Mucosa of gallbladder (tissue), 1 donor: ENCODE measurements around the gene PGLYRP1. TPM values are rescaled to one million over a fixed set of nuclear protein-coding genes. Genes with fewer than 3 reads are reported as not detected.

Experiments
- DNase-seq: peaks from one replicate; pipeline ENCODE4 v3.0.0-alpha.2; 2020; ENCODE audit warnings: low spot score
- total RNA-seq: library from RNA; stranded (reverse); gene quantifications from one replicate; pipeline ENCODE4 v1.2.1, GENCODE V29; 2021
- donor health status: DM: no; HTN: no; CAD: no.

PGLYRP1 gene
- total RNA-seq, 1 donor from 2014 or later, result not detected

DNA sequence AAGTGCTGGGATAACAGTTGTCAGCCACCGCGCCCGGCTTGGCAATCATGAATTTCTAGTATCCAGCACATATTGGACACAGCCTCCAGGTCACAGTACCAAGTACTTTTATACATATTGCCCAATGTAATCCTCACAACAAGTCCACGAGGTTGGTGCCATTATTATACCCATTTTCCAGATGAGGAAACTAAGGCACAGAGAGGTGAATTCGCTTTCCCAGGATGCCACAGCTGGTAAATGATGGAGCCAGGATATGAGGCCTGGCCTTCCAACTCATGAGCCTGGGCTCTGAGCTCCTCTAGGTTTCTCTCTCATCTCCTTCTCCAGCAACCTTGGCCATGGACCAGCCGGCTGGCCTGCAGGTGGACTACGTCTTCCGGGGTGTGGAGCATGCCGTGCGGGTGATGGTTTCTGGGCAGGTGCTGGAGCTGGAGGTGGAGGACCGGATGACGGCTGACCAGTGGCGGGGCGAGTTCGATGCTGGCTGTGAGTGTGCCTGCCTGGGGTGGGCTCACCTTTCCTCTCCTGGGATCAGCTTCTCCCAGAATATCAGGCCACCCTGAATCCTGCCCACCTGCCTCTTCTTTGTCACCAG is 20.1 kb downstream of the PGLYRP1 start:
- no peak for DNase-seq

DNA sequence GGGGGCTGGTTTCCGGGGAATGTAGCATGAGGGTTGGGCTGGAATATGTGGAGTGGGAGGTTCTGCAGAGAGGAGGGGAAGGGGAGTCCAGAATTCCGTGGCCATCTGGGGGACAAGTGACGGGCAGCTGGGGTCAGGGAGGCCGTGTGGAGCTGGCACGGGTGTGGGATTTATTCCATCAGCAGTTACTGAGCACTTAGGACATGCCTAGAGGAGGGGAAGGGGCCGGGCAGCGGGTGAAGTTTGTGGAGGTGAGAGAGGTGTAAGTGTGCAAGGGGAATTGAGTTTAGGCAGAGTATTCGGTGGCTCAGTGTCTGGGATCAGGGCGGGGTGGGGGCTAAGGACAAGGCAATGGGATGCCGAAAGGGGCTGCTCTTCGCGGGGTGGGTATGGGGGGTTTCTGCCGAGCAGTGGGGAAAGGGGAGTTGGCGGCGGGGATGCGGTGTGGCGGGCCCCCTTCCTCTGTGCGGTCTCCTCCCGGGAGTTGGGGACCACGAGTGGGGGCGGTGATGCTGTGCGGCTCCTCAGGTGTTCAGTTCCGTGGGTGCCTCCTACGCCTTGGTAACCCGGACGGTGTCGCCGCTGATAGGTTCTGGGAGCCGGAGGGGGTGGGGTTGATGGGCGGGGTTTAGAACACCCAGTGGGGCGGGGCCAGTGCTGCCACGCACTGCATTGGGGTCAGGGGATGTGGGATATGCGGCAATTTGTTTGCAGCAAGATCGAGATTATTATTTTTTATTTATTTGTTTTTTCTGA is 22.2 kb downstream of the PGLYRP1 start:
- DNase-seq, result peak; percentile 50

DNA sequence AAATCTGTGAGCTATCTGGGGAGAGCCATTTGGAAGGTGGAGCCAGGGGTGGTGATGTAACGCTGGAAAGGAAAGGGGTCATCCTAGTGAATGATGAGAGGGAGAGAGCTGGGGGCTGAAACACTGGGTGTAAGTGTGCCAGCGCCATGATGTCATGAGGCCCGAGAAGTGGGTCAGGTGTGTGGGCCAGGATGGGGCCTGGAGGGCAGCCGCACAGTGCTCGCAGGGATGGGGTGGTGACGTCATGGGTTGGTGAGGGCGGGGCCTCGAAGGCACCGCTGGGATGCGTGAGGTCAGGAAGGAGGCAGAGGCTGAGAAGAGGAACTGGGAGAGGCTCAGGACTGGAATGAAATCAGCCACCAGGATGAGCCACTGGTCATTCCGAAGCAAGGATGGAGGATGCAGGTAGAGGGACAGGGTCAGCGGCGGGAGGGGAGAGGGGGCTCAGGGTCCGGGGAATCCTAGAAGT is 23.2 kb downstream of the PGLYRP1 start:
- no peak for DNase-seq

DNA sequence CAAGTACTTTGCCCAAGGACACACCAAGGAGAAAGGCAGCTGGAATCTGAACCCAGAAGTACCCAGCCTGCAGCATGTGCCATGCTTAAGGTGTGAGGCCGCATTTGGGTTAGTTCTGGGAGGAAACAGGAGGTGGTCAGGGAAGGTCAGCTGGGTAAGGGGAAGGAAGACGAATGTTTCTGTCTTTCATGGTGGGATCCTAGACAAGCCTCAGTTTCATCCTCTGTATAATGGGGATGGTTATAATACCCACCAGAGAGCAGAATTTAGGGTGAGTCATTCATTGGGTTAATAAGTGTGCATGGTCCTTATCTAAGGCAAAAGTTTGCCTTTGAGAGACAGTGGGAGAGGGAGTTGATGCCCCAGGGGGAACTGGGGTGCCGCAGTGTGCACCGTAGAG is 24.0 kb downstream of the PGLYRP1 start:
- DNase-seq, result no peak

DNA sequence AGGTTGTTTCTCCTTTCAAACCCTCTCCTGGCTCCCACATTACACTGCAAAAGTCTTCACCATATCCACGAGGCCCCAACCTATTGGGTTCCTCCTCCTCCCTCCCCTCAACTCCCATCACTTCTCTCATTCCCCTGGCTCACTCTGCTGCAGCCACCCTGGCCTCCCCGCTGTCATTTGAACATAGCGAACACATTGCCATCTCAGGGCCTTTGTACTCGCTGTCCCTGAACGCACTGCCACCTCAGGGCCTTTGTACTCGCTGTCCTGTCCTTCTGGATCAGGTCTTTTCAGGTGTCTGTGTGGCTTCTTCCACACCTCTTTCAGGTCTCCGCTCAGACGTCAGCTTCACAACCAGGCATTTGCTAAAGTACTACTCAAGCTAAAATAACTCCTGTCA is 25.9 kb downstream of the PGLYRP1 start:
- DNase-seq, result no peak

DNA sequence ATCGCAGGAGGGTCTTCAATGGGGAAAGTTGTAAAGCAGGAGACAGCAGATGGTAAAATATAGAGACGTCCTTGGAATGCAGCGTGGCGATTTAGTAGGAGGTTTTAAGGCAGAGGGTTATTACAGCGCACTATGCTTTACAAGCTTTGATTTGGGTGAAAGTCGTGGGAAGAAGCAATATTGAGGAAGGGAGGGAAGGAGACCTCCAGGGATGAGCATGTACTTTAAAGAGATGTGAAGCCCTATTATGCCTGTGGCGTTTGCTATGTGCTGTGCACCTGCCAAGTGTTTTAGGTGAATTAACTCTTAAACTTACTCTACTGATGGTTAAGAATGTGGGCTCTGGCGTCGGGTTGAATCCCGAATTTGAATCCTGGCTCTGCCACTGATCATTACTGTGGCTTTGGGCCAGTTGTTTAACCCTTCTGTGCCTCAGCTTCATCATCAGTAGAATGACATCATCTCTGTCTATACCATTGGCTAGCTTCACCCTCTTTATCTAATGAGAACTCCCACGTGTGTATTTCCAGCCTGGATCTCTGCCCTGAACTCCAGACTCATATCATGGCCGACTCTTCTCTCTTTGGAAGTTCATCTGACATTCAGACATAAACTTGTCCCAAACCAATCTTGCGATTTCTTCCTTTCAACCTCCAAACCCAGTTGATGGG is 27.0 kb downstream of the PGLYRP1 start:
- DNase-seq, result no peak

DNA sequence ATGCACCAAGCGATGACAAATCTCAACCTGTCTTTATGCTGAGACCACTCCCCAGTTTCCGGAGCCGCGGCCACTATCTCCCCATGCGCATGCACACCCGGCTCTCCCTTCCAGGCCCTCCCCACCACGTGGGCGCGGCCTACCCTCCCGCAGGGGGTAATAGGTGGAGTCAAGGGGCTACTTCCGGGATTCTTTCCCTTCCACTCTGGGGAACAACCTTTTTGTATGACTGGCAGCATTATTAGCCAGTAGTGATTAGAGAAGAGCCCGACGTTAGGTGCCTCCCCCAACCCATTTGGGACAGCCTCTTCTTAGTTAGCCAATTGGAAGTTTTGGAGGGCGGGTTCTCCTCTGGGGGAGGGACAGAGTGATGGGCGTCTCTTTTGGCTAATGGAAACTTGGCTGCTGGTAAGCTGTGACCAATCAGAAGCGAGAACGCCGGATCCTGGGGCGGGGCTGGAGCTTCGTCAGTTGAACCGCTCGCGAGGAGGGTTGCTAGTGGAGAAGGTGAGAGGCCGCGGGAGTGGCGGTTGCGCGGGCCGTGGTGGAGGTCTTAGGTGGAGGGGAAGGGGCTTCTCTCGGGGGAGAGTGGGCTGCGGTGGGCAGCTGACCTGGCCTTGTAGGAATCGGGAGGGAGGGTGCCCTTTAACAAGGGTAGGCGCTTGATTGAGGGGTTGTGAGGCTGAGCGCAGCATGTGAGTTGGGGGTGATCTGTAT is 27.7 kb downstream of the PGLYRP1 start, which contains the start of gene CCDC61:
Gene CCDC61, plus strand, starts transcription at position 470 of the 717 bp plus-strand sequence. CDS start 7,552 bp downstream, outside the sequence.
- DNase-seq, result peak; percentile 98

DNA sequence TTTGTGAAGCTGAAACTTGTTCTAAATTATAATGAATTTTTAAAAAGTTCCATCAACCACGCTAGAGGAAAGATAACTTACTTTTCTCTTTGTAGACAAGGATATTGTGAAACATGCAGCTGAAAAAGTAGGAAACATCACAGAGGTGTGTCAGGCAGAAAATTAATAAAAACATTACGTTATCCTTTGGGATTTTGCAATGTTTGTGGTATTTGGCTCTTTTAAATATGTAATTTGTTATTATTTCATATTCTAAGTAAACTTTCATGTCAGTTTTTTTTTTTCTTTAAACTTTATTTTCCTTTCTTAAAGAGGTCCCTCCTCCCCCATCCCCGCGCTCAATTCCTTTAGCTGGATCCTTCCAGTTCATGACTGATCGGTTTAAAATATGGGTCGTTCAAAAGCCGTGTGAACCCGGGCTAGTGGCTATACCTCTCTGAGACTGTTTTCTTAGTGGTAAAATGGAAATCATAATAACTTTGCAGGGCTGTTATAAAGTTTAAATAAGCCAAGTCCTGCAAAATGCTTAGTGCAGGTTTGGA is 28.3 kb downstream of the PGLYRP1 start:
- no peak for DNase-seq

DNA sequence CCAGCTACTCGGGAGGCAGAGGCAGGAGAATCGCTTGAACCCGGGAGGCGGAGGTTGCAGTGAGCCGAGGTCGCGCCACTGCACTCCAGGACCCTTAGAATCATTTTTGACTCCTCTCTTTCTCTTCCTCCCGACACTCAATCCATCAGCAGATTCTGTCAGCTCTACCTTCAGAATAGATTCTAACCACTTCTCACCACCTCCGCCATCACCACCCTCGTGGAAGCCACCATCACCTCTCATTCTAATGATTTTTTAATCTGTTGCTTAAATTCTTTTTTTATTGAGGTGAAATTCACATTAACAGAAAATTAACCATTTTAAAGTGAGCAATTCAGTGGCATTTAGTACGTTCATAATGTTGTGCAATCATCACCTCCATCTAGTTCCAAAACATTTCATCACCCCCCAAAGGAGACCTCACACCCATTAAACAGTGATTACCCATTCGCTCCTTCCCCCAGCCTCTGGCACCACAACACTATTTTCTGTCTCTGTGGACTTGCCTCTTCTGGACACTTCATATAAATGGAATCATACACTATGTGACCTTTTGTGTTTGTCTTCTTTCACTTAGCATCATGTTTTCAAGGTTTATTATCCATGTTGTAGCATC is 32.6 kb downstream of the PGLYRP1 start:
- no peak for DNase-seq

DNA sequence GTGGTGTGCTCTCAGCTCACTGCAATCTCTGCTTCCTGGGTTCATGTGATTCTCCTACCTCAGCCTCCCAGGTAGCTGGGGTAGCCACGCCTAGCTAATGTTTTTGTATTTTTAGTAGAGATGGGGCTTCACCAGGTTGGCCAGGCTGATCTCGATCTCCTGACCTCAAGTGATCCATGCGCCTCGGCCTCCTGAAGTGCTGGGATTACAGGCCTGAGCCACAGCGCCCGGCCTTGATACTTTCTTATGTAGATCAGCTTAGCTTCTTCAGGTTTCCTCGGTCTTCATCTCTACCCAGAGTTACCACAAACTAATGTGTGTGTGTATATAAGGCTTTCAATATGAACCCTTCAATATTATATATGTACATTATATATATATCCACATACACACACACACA is 37.5 kb downstream of the PGLYRP1 start:
- DNase-seq, result no peak

DNA sequence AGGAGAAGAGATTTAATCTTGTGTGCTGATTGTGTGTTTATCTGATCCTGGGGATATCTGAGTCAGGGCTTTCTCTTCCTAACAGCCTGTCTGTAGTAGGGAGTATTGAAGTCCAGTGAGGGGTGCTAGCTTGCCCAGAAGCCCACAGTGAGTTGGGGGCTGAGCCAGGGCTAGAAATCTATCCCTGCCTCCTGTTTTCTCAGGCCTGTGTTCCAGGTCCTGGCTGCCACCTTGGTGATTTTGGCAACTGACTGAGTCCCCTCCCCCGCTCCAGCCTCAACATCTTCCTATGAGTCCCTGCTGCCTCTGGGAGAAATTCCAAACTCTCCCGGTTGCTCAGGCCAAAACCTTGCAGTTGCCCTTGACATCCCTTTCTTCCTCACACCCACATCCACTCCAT is 41.5 kb downstream of the PGLYRP1 start:
- no peak for DNase-seq

DNA sequence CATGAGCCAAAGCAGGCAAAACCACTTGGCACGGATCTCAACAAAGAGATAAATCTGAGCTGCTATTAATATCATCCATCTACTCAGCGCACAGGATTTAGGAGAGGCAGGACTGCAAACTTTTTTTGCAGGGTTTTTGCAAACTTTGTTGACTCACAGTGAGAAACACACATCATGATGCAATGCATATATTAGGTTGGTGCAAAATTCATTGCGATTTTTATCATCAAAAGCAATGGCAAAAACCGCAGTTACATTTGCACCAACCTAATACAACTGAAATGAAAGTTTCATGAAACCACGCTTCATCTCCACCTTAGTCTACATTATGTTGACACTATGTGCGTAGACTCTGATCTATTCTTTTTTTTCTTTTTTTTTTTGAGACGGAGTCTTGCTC is 44.7 kb downstream of the PGLYRP1 start:
- no peak for DNase-seq

DNA sequence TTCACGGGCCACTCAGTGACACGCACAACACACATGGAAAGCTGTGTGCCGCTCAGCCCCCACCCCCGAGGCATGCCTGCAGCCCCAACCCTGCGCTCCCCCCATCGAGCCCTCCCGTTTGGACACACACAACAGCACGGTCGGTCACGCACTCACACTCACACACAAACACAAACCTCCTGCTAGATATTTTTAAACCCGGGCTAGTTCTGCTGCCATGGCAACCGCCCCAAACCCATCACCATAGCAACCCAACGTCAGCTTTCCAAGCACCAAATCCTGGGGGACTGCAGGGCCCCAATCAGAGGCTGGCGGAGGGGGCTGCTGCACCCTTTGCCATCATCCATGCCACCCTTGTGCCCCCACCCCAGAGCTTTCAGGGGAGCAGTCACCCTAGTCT is 46.7 kb downstream of the PGLYRP1 start:
- DNase-seq, result no peak

DNA sequence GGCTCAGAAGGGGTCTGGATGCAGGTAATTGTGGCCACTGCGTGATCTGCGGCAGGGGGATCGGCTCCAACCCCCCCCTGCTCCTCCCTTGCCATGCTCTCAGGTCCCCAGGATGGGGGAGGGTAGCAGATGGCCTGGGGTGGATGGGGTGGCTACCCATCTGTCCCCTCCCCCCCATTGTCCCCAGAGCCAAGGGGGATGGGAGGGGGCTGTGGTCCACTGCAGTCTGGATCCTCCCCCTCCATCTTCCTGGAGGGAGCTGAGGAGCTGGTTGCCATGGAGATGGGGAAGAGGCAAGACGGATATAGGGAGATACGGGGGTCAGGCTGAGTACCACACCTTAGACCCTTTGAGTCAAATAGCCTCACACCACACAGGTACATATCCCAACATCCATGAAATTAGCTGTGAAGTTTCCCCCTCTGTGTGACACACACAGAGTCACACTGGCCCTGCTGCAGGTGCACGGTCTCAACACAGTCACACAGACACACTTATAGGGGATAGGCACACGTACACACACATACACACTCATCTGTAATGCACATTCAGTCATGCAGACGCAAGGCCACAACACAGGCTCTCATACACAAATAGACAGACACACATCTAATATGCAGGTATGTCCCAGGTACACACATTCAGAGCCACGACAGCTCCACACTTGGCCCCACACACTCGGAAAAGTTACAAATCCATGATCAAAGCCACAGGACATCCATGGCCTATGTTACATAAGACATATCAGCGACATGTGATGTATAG is 47.4 kb downstream of the PGLYRP1 start:
- DNase-seq, result no peak

DNA sequence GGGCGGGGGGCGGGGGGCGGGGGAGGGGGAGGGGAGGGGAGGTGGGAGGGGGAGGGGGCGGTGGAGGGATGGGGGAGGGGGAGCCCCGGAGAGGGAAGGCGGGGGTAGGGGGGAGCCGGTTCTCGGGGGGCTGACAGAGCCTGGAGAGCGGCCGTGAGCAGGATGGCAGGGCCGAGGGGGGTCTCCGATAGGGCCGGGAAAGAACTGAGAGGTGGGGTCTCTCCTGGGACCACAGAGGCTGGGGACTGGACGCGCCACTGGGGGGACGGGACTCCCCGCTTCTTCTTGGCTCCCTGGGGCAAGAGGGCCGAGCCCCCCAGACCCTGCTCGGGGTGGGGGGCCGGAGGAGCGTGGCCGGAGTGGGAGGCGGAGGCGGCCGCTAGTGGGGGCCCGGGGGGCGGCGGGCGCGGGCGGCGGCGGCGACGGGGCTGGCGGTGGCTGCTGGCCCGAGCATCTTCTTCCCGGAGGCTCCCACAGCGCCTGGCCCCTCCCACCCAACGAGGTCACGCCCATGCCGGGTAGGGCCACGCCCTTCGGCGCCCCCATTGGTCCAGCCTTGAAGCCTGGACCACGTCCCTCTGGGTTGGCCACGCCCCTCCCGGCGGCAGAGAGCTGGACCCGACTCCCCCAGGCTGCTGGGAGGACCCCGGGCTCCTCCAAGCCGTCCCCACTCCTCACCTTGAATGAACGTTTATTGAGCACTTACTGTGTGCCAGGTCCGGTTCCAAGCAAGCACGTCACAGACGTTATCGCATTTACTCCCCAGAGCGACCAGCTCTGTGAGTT is 49.1 kb downstream of the PGLYRP1 start, which contains the start of gene NOVA2:
Gene NOVA2, minus strand, starts transcription at position 313 of the 786 bp plus-strand sequence. CDS start 514 bp downstream, outside the sequence.
- peak; percentile 31 for DNase-seq

DNA sequence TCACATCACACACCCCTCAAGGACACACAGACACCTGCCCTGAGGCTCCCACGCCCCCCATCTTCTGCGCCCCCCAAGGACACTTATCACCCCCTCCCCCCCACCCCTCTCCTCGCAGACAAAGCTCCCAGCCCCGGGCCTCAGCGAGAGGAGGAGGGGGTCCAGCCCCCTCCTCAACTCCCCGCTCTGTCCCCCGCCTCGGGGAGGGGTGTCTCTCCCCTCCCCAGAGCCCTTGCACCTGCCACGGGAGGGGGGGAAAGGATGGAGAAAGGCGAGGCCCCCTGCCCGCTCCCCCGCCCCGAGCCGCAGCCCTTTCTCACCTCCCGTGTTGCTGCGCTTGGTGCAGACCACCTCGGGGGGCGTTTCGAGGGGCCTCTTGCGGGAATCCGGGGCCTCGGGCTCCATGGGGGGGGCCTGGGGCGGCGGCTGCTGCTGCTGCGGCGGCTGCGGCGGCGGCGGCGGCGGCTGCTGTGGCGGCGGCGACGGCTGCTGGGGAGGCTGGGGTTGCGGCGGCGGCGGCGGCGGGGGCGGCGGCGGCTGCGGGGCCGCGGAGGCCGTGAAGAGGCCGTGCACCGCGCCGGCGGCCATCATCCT is 49.8 kb downstream of the PGLYRP1 start:
- no peak for DNase-seq

DNA sequence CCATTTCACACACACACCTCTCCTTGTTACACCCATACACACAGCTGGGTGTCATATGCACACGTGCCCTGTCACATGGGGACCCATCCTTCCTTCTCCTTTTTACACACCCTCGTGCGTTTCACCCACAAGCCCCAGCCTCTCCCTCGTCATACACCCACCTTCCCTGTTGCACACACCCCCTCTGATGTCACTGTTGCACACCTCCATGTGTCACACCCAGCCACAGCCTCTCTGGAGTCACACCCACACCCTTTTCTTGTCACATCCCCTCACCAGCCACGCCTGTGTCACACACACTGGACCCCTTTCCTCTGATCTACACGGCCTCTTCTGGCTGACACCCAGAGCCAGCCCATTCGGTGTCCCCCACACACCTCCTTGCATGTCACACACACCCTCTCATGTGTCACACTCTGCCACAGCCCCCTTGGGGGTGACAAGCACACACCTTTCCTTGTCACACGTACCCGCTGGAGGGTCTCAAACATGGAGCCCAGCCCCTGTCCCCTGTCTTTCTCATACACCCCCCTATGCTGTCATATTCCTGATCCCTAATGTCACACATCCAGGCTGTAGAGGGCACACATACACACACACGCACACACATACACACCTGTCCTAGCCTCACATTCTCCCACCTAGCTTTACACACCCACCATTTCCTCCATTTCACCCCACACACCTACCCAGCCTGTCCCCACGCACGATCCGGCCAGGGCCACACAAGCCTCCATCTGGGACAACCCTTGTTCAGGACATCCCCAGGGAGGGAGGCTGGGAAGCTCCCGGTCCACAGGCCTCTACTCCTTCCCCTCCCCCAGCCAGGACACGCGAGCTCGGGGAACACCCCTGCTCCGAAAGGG is 50.5 kb downstream of the PGLYRP1 start:
- DNase-seq, result no peak

DNA sequence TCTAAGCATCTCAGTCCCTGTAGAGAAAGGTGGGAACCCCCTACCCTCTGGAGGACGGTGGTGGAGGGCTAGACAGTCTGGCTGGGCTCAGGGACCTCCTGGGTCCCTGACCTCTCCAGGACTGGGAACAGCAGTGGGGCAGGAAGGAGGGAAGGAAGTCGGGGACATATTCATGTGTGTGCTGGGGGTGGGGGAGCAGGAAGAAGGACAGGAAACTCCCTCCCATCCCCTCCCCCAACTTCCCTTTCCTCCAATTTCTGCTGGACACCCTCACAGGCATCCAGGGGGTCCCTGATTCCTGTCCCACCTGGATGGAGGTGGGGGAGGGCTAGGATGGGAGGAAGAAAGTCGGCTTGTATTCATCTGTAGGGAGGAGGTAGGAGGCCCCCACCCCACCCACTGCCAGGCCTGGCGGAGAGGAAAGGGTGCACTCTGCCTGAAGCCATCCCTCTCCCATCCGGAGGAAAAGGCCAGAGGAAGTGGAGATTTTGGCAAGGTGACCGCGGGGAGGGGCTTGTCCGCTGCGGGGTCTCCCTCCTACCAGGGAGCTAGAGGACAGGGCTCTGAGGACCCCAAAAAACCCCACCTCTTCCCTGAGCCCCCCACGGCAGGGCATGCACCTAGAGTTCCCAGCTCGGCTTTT is 51.5 kb downstream of the PGLYRP1 start:
- no peak for DNase-seq
